ENCODE results near the gene WT1.

DNA sequence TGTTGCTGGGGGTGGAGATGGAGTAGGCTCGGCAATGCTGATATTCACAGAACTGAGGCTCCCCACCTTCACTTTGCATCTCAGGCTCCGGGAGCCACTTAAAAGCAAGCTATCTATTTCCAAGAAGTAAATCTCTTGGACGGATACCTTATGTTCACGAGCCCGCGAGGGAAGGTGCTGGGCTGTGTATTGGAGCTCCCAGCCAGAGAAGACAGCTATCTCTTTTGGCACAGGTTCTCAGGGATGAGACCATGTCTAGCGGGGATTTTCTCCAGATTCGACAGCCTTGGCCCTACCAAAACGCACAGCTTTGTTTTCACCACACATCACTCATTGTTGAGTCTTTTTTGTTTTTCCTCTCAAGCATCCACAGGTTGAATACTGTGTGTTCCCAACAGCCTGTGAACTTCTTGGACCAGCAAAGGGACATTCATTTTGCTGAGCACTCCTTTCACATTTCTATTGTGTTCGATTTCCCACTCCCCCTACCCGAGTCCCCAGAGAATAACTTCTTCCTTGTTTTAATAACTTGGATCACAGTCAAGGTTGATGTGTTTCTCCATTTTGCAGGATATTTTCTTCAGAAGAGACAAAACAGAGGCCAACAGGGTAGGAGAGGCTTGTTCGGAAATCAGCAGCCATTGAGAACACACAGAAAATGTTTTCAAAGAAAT lies 23.3 kb downstream of the WT1 start:
- TF ChIP-seq EZH2 (IDR thresholded peaks at IDR 0.05; ENCODE audit: borderline replicate concordance, low read depth, low read length, severe bottlenecking): no peak
- TF ChIP-seq, protein P1, sequence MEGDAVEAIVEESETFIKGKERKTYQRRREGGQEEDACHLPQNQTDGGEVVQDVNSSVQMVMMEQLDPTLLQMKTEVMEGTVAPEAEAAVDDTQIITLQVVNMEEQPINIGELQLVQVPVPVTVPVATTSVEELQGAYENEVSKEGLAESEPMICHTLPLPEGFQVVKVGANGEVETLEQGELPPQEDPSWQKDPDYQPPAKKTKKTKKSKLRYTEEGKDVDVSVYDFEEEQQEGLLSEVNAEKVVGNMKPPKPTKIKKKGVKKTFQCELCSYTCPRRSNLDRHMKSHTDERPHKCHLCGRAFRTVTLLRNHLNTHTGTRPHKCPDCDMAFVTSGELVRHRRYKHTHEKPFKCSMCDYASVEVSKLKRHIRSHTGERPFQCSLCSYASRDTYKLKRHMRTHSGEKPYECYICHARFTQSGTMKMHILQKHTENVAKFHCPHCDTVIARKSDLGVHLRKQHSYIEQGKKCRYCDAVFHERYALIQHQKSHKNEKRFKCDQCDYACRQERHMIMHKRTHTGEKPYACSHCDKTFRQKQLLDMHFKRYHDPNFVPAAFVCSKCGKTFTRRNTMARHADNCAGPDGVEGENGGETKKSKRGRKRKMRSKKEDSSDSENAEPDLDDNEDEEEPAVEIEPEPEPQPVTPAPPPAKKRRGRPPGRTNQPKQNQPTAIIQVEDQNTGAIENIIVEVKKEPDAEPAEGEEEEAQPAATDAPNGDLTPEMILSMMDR (IDR thresholded peaks at IDR 0.05; ENCODE audit: borderline replicate concordance, extremely low read depth, low read length, poor library complexity, severe bottlenecking): no peak

Data from DND-41 (cell line).